IMR-90 (cell line): ENCODE results near the gene PELI1. TPM values are rescaled to one million over a fixed set of nuclear protein-coding genes. Genes with fewer than 3 reads are reported as not detected.

ENCODE experiments used
- ATAC-seq: fragments of 200-7000 bp; cut with Tn5 transposase; 2 replicates; pipeline ENCODE4 v1.9.1; 2020; ENCODE audit warnings: low read depth, mild to moderate bottlenecking, moderate library complexity
- BruUV-seq: library from RNA; stranded (reverse); fragments of 400-500 nt; replicated peaks from 2 replicates; lab custom pipeline; 2021; lab: Mats Ljungman, UMichigan
- CTCF ChIA-PET: fragments of 300-600 bp; formaldehyde crosslinking; extraction: SDS; loops from one replicate; lab custom pipeline; 2021; ENCODE audit warnings: antibody characterized with exemption; lab: Yijun Ruan, JAX
- POLR2A ChIA-PET: fragments of 300-600 bp; sonication (Branson Sonifier 250); formaldehyde crosslinking; loops from one replicate; lab custom pipeline; 2022; ENCODE audit warnings: antibody characterized with exemption; ENCODE audit not compliant: unreplicated experiment; lab: Charles Lee
- DNase-seq: peaks from one replicate; pipeline ENCODE4 v3.0.0; 2013
- H2AFZ ChIP-seq: replicated peaks from 2 replicates; pipeline ENCODE3; 2013; ENCODE audit warnings: low read length, mild to moderate bottlenecking; ENCODE audit not compliant: poor library complexity
- H2AK5ac ChIP-seq: 2 replicates; pipeline ENCODE4 v1.6.1; 2013; ENCODE audit warnings: low read depth, low read length, inconsistent platforms
- H2AK9ac ChIP-seq: replicated peaks from 2 replicates; pipeline ENCODE3; 2013; ENCODE audit warnings: mild to moderate bottlenecking, low read depth, low read length, moderate library complexity; ENCODE audit not compliant: poor library complexity
- H2BK120ac ChIP-seq: 2 replicates; pipeline ENCODE4 v1.6.1; 2013; ENCODE audit warnings: low read depth, low read length, inconsistent platforms
- H2BK15ac ChIP-seq: 3 replicates; pipeline ENCODE4 v1.6.1; 2013; ENCODE audit warnings: low read depth, low read length, inconsistent platforms
- H2BK20ac ChIP-seq: 2 replicates; pipeline ENCODE4 v1.6.1; 2013; ENCODE audit warnings: low read depth, mild to moderate bottlenecking, inconsistent platforms, low read length, moderate library complexity
- H2BK5ac ChIP-seq: 2 replicates; pipeline ENCODE4 v1.6.1; 2013; ENCODE audit warnings: mild to moderate bottlenecking, low read depth, low read length, inconsistent platforms; ENCODE audit not compliant: poor library complexity, severe bottlenecking
- H3K14ac ChIP-seq: replicated peaks from 2 replicates; pipeline ENCODE4 v1.6.1; 2013; ENCODE audit warnings: low read depth, low read length, inconsistent platforms
- H3K18ac ChIP-seq: 2 replicates; pipeline ENCODE4 v1.6.1; 2013; ENCODE audit warnings: low read depth, low read length, control low read depth
- H3K23ac ChIP-seq: 2 replicates; pipeline ENCODE4 v1.6.1; 2013; ENCODE audit warnings: low read depth, low read length, inconsistent platforms
- H3K27ac ChIP-seq: 2 replicates; pipeline ENCODE4 v1.5.1; 2013; ENCODE audit warnings: mild to moderate bottlenecking, control low read depth, low read length; ENCODE audit not compliant: insufficient read depth
- H3K27me3 ChIP-seq: 2 replicates; pipeline ENCODE4 v1.6.1; 2013; ENCODE audit warnings: low read length; ENCODE audit not compliant: control insufficient read depth, insufficient read depth
- H3K36me3 ChIP-seq: 2 replicates; pipeline ENCODE4 v1.6.1; 2013; ENCODE audit warnings: low read length, mixed read lengths; ENCODE audit not compliant: control insufficient read depth, insufficient read depth
- H3K4ac ChIP-seq: 2 replicates; pipeline ENCODE4 v1.6.1; 2013; ENCODE audit warnings: low read depth, low read length, inconsistent platforms
- H3K4me1 ChIP-seq: 2 replicates; pipeline ENCODE4 v1.6.1; 2013; ENCODE audit warnings: low read length, mixed read lengths; ENCODE audit not compliant: control insufficient read depth, insufficient read depth
- H3K4me2 ChIP-seq: 2 replicates; pipeline ENCODE4 v1.6.1; 2013; ENCODE audit warnings: low read depth, mild to moderate bottlenecking, control low read depth, low read length, moderate library complexity
- H3K4me3 ChIP-seq: 2 replicates; pipeline ENCODE4 v1.5.1; 2013; ENCODE audit warnings: low read depth, mild to moderate bottlenecking, control low read depth, low read length, moderate library complexity; ENCODE audit not compliant: insufficient read depth
- H3K56ac ChIP-seq: 2 replicates; pipeline ENCODE4 v1.6.1; 2013; ENCODE audit warnings: low read length, inconsistent platforms; ENCODE audit not compliant: insufficient read depth; ENCODE audit errors: extremely low read depth
- H3K79me1 ChIP-seq, 2 experiments: 2 replicates each; pipeline ENCODE4 v1.6.1; 2013; ENCODE audit warnings: low read length in 2 of 2, inconsistent platforms in 1 of 2, low read depth in 1 of 2
- H3K9ac ChIP-seq: 2 replicates; pipeline ENCODE4 v1.6.1; 2013; ENCODE audit warnings: low read depth, low read length, control low read depth
- H3K9me1 ChIP-seq: 2 replicates; pipeline ENCODE4 v1.6.1; 2013; ENCODE audit warnings: low read length, inconsistent platforms; ENCODE audit not compliant: insufficient read depth
- H3K9me3 ChIP-seq: 2 replicates; pipeline ENCODE4 v1.6.1; 2013; ENCODE audit warnings: low read length; ENCODE audit not compliant: control insufficient read depth, insufficient read depth
- H4K20me1 ChIP-seq: 2 replicates; pipeline ENCODE4 v1.6.1; 2013; ENCODE audit warnings: low read length, inconsistent platforms; ENCODE audit not compliant: insufficient read depth
- H4K5ac ChIP-seq: 2 replicates; pipeline ENCODE4 v1.6.1; 2013; ENCODE audit warnings: mild to moderate bottlenecking, low read depth, low read length, control low read depth
- H4K8ac ChIP-seq, 2 experiments: 2 replicates each; pipeline ENCODE4 v1.6.1; 2013; ENCODE audit warnings: low read depth in 2 of 2, low read length in 2 of 2, control low read depth in 1 of 2, inconsistent platforms in 1 of 2
- H4K91ac ChIP-seq: 2 replicates; pipeline ENCODE4 v1.6.1; 2013; ENCODE audit warnings: low read depth, low read length, inconsistent platforms; ENCODE audit not compliant: insufficient read depth
- CEBPB ChIP-seq: IDR thresholded peaks from 2 replicates; pipeline ENCODE4 v1.6.1; 2012; ENCODE audit warnings: low read depth, low read length, improper control_type of control experiment
- FOS ChIP-seq: fragments of 150-350 bp; IDR thresholded peaks from 2 replicates; pipeline ENCODE4 v1.6.1; 2016; ENCODE audit warnings: low read depth, low read length
- MAFK ChIP-seq: IDR thresholded peaks from 2 replicates; pipeline ENCODE4 v1.6.1; 2012; ENCODE audit warnings: low read depth, low read length, improper control_type of control experiment
- RCOR1 ChIP-seq: IDR thresholded peaks from 2 replicates; pipeline ENCODE4 v1.6.1; 2012; ENCODE audit warnings: mild to moderate bottlenecking, low read length, improper control_type of control experiment; ENCODE audit not compliant: insufficient replicate concordance
- WGBS, 2 experiments: methylation state at CpG; one replicate each; pipeline versions ENCODE4 v1.1.5 to v1.1.7; 2013; ENCODE audit warnings: missing lambda C conversion rate in 2 of 2; ENCODE audit not compliant: insufficient read length in 1 of 2; ENCODE audit errors: extremely low coverage in 2 of 2; 5-methylcytosine and 5-hydroxymethylcytosine counted together
- dilution Hi-C: fragments of 300-500 bp; cut with HindIII; formaldehyde crosslinking; loops from one replicate; pipeline ENCODE4 v1.14.3; 2018; ENCODE audit warnings: low sequenced_read_pairs; ENCODE audit not compliant: unreplicated experiment
- in situ Hi-C: fragments of 300-500 bp; cut with MboI; formaldehyde crosslinking; loops from 3 replicates; pipeline ENCODE4 v1.14.3; 2019; ENCODE audit warnings: low sequenced_read_pairs, inconsistent platforms, mixed read lengths
- intact Hi-C: fragments of 100-400 bp; cut with micrococcal nuclease; formaldehyde crosslinking; loops from 2 replicates; pipeline ENCODE4 v1.10.0; 2022
- polyA plus RNA-seq, 3 experiments: library from polyadenylated mRNA; depleted of rRNA; stranded (reverse); fragments of >200 nt; gene quantifications; 2 replicates each; pipeline ENCODE4 v1.2.3, GENCODE V29; 2012; ENCODE audit warnings: low replicate concordance in 1 of 3
- total RNA-seq: library from RNA; depleted of rRNA; stranded (reverse); fragments of >200 nt; gene quantifications from 2 replicates; pipeline ENCODE4 v1.2.3, GENCODE V29; 2012

The PELI1 gene
- total and polyA plus RNA-seq, 2 of the 4 experiments (the other 2 are of a cell fraction): 2.2 to 2.5 TPM

- H3K56ac ChIP-seq: no peak overlapping the region
- no peaks in the 10 kb centered on the region for H3K9me1 ChIP-seq
- in situ Hi-C loops: no loop called here
- CTCF ChIA-PET: no interaction called here
- H4K20me1 ChIP-seq: no peaks in the 10 kb centered on the region
- H2BK5ac ChIP-seq: no peak overlapping the region
- DNase-seq (no peak), ATAC-seq (no peak)
- H4K91ac ChIP-seq: no peak overlapping the region
- no peak overlapping the region for H3K23ac ChIP-seq
- dilution Hi-C loops: no loop called here
- intact Hi-C loops: no loop called here
- H2BK120ac ChIP-seq: no peak overlapping the region
- 87% methylated on average over 4 of the region's 12 CpGs; no CpG with 5 or more reads in 1 of the 2 experiments for WGBS, 2 experiments
- H2BK20ac ChIP-seq: no peak overlapping the region
- H3K36me3 ChIP-seq: peaks cover 10% of the 10 kb centered on the region
- no peak overlapping the region for H3K14ac ChIP-seq
- H2AK9ac ChIP-seq: no peak overlapping the region
- no peak overlapping the region for H4K8ac ChIP-seq
- H3K79me1 ChIP-seq: no peaks in the 10 kb centered on the region
- no peak overlapping the region for H3K18ac ChIP-seq
- no peak overlapping the region for H2AFZ ChIP-seq
- no peak overlapping the region for H3K9ac ChIP-seq
- no peak overlapping the region for H3K4me2 ChIP-seq
- POLR2A ChIA-PET: no interaction called here
- H2AK5ac ChIP-seq: no peak overlapping the region
- no peaks in the 10 kb centered on the region for H3K27me3 ChIP-seq
- H3K9me3 ChIP-seq: no peaks in the 10 kb centered on the region
- no peak overlapping the region for H3K4me3 ChIP-seq
- TF ChIP-seq RCOR1 (no peak), FOS (no peak), MAFK (no peak), CEBPB (no peak)
- H2BK15ac ChIP-seq: no peak overlapping the region
- H3K4me1 ChIP-seq: no peaks in the 10 kb centered on the region
- no peak overlapping the region for H3K4ac ChIP-seq
- no peak overlapping the region for H3K27ac ChIP-seq
- BruUV-seq: no TSS peak
- H4K5ac ChIP-seq: no peak overlapping the region
These were observed 49.4 kb downstream of the PELI1 start for GRCh38 chr2:64094663-64095382.
